CMK (cell line): Measurements from ENCODE around the gene TMEM212.

Experiments used
- DNase-seq: peaks from one replicate; pipeline ENCODE4 v3.0.0-alpha.2; 2010; ENCODE audit warnings: low read depth

TMEM212 gene

DNA sequence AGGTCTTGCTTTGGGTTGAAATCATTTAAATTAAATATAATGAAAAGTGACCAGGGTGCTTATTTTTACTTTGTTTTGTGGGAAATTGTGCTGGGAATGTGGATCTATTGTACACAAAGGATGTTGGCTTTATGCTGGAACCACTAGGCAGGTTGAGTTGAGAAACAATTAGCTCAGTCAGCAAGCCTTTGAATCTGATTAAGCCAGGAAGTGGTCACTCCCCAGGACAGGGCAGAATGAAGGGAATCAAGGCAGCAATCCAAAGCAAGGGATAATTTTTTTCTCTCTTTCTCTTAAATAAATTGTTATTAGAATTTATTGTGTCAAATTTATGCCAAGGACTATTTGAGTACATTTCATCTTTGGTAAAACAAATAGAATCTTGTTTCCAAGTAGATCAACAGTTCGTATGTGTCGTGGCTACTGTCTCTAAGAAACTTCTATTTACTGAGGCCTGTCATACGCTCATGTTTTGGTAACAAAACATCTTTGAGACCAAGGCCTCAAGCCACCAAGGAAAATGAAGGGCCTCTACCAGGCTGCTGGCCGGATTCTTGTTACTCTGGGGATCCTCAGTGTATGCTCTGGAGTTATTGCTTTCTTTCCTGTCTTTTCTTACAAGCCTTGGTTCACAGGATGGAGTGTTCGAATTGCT, at the start of gene TMEM212:
TMEM212 (plus strand) TSS at position 486 of the 655 bp plus-strand sequence; CDS start at position 521, 35 bp downstream.
- DNase-seq, result no peak

DNA sequence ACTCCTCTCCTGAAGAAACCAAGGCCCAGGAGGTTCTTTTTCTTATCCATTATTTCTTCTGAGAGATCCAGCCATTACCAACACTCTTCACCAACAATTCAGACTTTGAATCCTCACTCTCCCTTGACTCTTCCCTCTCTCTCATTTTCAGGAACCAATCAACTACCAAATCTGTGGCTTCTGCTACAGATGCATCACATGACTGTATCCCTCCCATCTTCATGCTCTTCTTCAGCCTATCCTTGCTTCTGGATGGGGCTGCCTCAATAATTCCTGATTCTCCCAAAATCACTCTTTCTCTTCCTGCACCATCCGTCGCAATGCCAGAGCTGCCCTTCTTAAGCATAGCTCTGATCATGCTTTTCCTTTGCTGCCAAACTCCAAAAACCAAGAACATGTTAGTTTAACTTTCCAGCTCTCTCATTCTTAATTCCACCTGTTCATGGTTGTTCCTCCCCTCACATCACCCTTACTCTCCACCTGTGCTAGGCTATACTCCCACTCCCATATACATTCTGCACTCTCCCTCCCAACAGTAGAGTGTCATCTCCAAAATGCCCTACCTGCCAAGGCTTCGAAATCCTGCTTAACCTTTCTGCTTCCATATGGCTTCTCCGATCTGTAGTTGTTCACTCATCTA, 46.4 kb upstream of the TMEM212 start:
- DNase-seq, result no peak

DNA sequence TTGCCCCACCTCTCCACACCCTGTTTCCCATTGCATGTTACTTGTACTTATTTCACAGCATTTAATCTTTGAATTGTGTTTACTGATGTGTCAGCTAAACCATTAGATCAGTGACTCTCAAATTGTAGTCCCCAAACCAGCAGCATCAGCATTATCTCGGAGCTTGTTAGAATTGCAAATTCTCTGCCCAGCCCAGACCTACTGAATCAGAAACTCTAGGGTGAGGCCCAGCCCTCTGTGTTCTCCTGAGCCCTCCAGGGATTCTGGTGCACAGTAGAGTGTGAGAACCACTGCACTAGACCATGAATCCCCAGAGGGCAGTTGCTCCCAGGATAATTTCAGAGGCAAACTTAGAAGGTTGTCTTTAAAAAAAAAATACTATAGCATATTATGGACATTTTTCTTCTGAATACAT, 45.9 kb upstream of the TMEM212 start:
- DNase-seq, result no peak

DNA sequence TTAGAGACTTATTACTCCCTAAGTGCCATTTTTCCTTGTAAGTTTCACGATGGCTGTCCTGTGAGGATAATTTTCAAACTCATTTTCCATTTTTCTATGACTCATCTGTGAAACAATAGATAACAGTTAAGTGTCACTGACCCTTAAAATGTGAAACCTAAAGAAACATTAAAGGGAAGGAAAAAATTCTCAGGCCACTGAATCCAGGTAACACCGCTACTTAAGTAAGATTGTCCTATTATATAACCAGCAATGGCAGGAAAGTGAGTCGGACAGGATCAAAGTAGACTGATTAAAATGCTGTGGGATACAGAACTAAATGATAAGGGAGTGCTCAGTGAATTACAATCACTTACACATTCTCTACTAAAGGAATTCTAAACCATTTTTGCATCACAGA, 45.3 kb upstream of the TMEM212 start:
- no peak for DNase-seq

DNA sequence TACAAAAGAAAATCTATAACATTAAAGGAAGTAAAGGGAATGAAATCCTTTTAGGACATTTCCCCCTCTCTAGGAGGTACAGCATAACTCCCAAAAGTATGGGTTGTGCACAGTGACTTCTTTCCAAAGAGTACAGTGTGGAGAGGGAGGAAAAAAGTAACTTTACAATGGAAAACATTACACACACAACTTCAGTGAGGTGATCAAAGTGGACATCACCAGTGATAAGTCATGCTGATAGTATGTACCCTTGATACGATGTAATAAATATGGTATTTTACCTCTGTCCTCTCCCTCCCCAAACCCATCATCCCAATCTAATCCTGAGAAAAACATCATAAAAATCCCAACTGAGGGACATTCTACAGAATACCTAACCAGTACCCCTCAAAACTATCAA, 43.6 kb upstream of the TMEM212 start:
- no peak for DNase-seq

DNA sequence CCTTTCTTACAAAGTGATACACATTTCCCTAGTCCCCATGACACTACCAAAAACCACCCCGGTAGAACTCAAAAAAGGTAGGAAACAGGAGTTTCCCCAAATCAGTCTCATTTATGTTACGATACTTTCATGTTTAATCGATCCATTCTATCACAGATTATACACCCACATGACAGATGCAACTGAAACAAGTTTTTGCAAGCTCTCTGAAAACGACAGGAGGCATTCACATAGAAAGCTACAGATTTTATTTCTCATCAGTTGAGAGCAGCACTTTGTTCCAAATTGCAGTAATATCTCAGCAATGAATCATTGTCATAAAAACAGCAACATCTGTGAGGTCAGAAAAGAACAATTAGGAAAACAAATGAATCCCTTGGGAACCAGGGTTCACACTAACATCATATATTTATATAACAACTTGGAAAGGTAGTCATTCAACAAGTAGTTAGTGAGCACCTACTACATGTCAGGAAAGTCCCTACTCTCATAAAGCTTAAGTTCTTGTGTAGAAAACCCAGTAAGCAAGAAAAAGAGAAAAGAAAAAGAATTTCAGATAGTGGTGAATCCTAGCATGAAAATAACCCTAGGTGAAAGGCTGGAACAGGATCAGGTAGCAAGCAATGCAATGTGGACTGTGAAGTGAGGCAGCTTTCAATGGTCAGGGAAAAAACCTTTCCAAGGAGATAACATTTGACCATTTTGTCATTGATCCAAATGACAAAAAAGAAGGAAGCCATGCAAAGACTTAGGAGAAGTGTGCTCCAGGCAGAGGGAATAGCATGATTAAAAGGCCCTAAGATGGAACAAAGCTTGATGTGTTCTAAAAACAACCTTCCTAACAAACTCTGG, 41.2 kb upstream of the TMEM212 start:
- DNase-seq, result no peak

DNA sequence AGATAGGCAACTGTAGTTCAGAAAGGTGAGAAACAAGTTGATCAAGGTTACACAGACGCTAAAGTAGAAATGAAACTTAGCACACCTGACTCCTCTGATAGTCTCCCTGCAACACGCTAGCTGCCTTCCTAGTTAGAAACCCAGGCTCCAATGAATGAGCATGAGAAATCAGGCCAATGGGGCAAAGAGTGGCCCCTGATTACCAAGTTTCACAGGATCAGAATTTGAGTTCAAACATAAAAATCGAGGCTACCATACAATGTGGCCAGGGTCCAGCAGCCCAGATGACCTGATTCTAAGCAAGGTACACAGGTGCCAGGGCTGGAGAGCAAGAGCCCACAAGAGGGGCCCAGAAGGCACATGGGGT, 40.6 kb upstream of the TMEM212 start:
- DNase-seq, result no peak

DNA sequence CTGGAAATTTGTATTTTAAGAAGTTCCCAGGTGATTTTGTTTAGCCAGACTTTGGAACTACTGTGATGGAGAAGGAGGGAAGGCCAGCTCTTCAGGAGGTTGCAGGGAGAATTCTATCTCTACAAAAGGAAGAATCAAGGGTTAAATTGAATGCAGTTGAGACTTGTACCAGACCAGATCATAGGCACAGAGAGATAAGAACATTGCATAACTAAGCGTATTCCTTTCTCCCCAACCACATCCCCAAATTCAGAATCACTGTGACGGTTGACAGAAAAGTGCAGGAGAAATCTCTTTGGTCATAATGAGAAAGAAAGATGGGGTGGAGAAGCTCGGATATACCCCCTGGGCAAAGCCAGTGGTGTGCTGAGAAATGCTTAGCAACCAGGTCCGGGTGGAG, 40.1 kb upstream of the TMEM212 start:
- DNase-seq, result no peak

DNA sequence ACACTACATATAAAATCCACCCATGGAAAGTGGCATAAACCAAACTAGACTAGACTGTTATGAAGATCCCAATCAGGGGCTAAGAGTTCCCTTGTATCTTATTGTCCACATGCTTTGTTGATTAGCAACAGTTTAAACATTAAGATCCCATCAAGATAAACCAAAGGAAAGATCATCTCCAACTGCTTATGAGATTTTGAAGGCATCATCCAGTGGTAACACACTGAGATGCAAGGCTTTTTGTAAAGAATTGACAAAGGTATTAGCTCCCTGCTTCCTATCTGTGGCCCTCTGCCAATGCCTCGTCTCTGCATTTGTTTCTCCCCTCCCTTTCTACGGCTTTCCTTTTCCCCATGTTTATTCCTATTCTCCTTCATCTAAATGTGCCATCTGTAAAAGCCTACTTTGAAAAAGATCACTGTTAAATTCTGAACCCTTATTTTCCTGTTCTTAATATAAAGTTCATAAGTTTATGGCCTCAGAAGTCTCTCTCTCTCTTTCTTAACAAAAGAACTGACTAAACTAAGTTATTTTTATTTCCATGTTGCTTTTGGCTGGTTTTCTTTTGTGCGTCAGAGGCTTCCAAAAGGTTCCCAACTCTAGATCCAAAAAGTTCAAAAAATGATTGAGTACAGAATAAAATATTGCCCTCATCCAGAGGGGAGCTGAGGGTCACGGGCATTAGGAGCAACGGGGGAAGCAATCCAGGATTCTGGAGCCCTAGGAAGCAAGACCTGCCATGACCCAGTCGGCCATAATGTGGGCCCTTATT, 38.3 kb upstream of the TMEM212 start:
- DNase-seq, result no peak

DNA sequence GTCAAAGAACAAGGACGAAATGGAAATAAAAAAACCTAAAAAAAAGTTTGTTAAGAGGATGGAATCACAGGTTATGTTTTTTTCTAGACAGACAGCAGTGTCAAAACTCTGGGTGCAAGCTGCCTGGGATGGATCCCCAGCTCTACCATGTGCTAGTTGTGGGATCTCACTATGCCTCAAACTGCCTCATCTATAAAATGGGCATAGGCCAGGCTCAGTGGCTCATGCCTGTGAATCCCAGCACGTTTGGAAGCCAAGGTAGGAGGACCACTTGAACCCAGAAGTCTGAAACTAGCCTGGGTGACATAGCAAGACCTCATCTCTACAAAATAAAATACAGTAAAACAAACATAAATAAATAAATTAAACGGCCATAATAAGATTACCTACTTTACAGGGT, 37.5 kb upstream of the TMEM212 start:
- no peak for DNase-seq

DNA sequence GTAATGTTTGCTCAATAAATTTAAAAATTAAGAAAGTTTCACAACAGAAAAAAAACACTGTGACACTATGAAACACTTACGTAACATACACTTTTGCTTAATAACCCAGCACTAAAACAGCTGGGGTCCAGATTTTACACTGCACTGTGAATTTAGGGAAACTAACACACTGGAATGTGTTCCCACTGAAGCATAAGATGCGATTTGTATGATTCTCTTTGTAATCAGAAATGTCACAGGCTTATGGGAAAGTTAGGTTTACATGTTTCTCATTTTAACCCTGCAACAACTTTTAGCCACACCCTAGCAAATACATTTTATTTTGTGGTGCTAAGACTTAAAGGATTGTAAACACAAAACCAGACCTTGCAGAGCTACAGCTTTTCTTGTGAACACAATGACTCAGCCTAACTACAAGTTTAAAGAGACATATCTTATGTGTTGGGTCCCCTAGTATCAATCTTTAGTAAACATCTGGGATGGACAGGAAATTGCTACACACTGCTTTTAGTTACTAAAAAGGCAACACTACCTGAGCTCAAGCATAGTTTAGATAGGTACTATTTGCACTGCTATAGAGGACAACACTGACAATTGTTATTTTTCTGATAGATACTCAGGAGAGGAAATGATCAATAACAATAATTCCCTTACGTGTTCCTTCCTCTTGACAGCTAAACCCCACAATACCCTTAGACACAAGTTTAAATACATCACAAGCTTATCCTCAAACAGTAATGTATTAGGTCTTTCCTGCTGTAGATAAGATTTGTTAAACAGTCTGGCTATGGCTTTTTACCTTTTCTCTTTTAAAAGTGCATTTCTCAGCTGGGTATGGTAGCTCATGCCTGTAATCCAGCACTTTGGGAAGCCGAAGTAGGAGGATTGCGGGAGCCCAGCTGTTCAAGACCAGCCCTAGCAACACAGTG, 36.7 kb upstream of the TMEM212 start:
- no peak for DNase-seq

DNA sequence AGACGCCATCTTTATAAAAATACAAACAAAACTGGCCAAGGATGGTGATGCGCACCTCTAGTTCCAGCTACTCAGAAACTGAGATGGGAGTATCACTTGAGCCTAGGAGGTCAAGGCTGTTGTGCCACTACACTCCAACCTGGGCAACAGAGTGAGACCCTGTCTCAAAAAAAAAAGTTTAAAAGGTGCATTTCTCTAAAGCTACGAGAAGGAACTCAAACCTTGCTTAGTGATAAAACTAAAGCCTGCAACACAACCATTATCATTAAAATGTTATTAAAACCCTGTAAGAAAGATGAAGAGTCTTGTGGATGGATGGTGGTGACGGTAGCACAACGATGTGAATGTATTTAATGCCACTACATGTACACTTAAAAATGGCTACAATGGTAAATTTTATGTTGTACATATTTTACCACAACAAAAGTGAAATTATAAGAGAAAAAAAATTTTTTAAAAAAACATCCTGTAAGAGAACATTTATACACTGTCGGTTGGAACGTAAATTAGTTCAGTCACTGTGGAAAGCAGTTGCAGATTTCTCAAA, 35.9 kb upstream of the TMEM212 start:
- DNase-seq, result no peak

DNA sequence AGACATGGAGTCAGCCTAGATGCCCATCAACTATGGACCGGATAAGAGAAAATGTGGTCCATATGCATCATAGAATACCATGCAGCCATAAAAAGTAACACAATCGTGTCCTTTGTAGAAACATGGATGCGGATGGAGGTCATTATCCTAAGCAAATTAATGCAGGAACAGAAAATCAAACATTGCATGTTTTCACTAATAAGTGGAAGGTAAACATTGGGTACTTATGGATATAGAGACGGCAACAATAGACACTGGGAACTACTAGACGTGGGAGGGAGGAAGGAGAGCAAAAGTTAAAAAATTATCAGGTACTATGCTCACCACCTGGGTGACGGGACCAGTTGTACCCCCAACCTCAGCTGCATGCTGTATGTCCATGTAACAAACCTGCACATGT, 35.3 kb upstream of the TMEM212 start:
- no peak for DNase-seq

DNA sequence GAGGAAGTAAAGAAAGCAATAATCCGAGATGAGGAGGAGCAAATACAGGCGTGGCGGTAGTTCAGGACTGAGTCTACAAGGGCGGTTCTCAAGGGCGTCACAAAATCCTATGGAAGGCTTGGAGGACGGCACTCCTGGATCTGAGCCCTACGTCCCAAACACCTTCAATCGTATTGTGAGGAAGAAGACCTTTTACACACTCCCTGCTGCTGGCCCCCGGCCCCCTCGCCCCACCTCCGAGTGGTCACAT, 33.6 kb upstream of the TMEM212 start:
- no peak for DNase-seq

DNA sequence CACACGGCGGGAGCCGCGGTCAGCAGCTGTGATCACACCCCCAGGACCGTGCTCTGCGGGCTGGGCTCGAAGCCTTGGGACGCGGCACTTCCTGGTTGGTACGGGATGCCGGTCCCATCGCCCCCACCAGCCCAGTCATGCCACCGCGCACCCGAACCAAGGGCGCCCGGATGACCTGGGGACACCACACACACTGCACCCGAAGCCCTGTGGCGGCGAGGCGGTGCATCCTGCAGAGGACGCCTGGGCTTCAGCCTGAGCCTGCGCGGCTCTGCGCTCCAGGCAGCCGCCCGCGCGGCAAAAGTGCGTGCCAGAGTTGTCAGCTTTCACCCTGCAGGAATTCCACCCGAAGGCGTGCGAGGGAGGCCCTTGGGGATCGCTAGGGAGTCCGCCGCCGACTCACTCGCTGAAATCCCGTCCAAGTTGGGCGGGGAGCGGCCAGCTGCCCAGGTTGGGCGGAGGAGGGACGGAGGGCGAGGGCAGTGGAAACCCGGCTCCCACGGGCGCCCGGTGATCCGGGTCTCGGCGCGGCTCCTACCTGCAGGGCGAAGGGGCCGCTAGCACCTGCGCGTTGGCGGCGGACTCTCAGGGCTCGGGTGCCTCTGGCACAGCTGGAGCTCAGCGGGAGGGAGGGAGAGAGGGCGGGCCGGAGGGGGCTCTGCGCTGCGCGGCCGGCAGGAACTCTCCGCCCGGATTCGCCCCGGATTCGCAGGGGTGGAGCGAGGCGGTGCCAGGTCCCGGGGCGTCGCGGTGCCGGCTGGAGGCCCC, 33.1 kb upstream of the TMEM212 start, which contains the start of gene PLD1:
PLD1 (minus strand) TSS at position 623 of the 768 bp plus-strand sequence. CDS start 72,432 bp downstream, outside the sequence.
- no peak for DNase-seq

DNA sequence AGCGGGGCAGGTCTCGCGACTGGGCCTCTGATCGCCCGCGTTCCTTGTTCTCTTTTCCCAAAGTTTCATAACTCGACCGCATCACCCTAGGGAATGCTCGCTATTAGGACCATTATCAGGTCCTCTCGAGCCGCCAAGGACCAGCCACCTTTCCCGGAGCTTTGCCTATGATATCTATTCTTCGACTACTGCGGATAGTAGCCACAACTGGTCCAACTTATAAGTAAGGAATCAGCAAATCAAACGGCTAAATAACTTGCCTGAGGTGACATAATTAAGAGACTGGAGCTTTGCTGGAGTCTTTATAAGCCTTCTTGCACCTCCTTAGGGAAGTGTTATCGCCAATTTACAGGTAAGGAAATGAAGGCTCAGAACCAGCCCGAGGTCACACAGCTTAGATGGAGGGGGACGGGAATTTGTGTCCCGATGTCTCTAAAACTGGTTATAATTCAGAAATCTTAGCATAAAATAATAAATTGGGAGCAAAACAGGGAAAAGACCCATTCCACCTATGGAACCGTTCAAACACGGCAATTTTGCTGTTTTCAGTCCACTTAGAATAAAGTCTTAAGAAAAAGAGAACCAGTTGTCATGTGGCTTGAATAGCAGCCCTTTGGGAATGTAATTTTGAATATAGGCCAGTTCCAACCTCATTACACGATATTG, 32.4 kb upstream of the TMEM212 start:
- no peak for DNase-seq

DNA sequence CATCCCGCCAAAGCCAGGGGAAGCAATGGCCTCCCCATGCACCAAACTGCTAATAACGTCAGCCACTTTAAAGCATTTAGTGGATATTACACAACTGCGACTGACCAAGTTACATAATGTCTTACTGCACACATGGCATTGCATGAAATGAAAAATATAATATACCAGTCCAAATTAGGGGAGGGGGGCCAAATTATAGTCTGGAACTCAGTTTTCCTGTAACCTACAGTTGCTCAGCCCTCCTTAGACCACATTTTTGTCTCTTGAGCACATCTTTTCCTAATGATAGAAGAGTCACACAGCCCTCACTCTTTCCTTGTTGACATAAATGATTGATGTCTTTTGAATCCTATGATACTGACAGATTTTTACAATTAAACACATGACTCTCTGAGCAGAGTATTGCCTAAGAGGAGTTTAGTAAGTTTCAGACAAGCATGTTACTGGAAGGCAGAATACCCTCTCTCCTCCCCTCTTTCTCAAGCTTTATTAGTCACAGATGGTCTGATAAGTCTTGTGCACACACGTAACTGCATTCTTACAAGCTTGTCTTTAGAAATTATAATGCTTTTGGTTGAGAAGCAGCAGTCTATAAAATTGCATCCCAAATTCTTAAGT, 31.7 kb upstream of the TMEM212 start:
- no peak for DNase-seq

DNA sequence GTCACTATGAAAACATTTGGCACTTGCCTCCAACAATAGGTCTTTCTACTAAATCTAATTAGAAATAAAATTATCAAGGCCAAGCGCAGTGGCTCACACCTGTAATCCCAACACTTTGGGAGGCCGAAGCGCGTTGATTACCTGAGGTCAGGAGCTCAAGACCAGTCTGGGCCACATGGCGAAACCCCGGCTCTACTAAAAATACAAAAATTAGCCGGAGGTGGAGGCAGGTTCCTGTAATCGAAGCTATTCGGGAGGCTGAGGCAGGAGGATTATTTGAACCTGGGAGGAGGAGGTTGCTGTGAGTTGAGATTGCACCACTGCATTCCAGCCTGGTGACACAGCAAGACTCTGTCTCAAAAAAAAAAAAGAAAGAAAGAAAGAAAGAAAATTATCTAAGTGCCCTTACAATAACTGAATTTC, 31.2 kb upstream of the TMEM212 start:
- DNase-seq, result no peak

DNA sequence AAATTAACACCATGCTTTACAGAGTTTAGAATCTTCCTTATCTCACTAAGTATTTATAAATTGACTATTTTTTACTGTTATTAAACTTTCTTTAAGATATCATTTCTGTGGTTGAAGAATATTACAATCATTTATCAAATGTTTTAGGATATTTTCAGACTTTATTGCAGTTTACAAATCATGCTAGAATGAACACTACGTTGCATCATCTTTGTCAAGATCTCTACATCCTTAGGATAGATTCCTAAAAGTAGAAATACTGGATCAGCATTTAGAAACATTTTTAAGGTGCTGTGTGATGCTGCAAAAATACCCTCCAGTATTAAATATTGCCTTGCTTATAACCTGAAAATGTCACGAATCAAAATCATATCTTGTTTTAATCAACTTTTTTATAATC, 30.3 kb upstream of the TMEM212 start:
- DNase-seq, result no peak
